K562 (cell line): ENCODE measurements around the gene INVS. TPM values are rescaled to one million over a fixed set of nuclear protein-coding genes. Genes with fewer than 3 reads are reported as not detected.

ENCODE experiments used
- C11orf30 ChIP-seq: fragments of 450-650 bp; IDR thresholded peaks from 2 replicates; pipeline ENCODE4 v1.6.1; 2016; ENCODE audit warnings: low read depth, mild to moderate bottlenecking
- CREB1 ChIP-seq, 2 experiments: sonication (generic) in 1 of 2; formaldehyde crosslinking in 1 of 2; IDR thresholded peaks; 2 replicates each; pipeline versions ENCODE4 v1.6.1 to v1.8.0; 2012 to 2022; ENCODE audit warnings: inconsistent platforms in 1 of 2, mild to moderate bottlenecking in 1 of 2, missing genetic modification reagents in 1 of 2, moderate library complexity in 1 of 2
- FOXM1 ChIP-seq, 2 experiments: fragments of 450-650 bp in 1 of 2; sonication (generic) in 1 of 2; formaldehyde crosslinking in 1 of 2; IDR thresholded peaks; 2 replicates each; pipeline versions ENCODE4 v1.6.1 to v1.9.0; 2017 to 2022; ENCODE audit warnings: low read depth in 2 of 2, mild to moderate bottlenecking in 2 of 2, missing genetic modification reagents in 1 of 2, moderate library complexity in 1 of 2
- FOXP4 ChIP-seq: sonication (generic); formaldehyde crosslinking; IDR thresholded peaks from 2 replicates; pipeline ENCODE4 v1.8.0; 2022; ENCODE audit warnings: mild to moderate bottlenecking, missing genetic modification reagents, borderline replicate concordance
- HOXB6 ChIP-seq: fragments of 250-450 bp; sonication (Bioruptor Pico); IDR thresholded peaks from 2 replicates; pipeline ENCODE4 v1.5.1; 2022; ENCODE audit warnings: mild to moderate bottlenecking, borderline replicate concordance
- LEF1 ChIP-seq: fragments of 450-650 bp; IDR thresholded peaks from 2 replicates; pipeline ENCODE4 v1.6.1; 2016; ENCODE audit warnings: mild to moderate bottlenecking
- MAFG ChIP-seq: fragments of 450-650 bp; conservative IDR thresholded peaks from 2 replicates; pipeline ENCODE4 v1.6.1; 2016; ENCODE audit warnings: missing genetic modification characterization, missing compliant biosample characterization
- PURB ChIP-seq: sonication (generic); formaldehyde crosslinking; IDR thresholded peaks from 2 replicates; pipeline ENCODE4 v1.9.0; 2021; ENCODE audit warnings: low read depth, mild to moderate bottlenecking, missing genetic modification reagents
- TCF7L2 ChIP-seq: fragments of 150-350 bp; IDR thresholded peaks from 2 replicates; pipeline ENCODE4 v1.6.1; 2016; ENCODE audit warnings: low read depth, mild to moderate bottlenecking, low read length, moderate library complexity
- ZBTB40 ChIP-seq, 2 experiments: fragments of 450-650 bp in 1 of 2; sonication (generic) in 1 of 2; formaldehyde crosslinking in 1 of 2; IDR thresholded peaks; 2 replicates each; pipeline versions ENCODE4 v1.7.1 to v1.9.0; 2016 to 2022; ENCODE audit warnings: inconsistent platforms in 1 of 2, mild to moderate bottlenecking in 1 of 2, missing genetic modification reagents in 1 of 2
- ZBTB43 ChIP-seq: sonication (generic); formaldehyde crosslinking; IDR thresholded peaks from 2 replicates; pipeline ENCODE4 v1.8.0; 2023; ENCODE audit warnings: mild to moderate bottlenecking, missing genetic modification reagents
- ZNF785 ChIP-seq: fragments of 250-450 bp; sonication (Bioruptor Pico); IDR thresholded peaks from 2 replicates; pipeline ENCODE4 v1.4.0; 2020; ENCODE audit warnings: mild to moderate bottlenecking
- polyA plus RNA-seq, 8 experiments: library from polyadenylated mRNA; depleted of rRNA in 4 of 8; stranded (reverse) in 5 of 8; unstranded in 3 of 8; fragments of >200 nt; fragmentation: Nextera tagmentation in 2 of 8; fragmentation: Illumina TruSeq in 1 of 8; extraction: Ambion mirVana in 2 of 8; extraction: Trizol in 1 of 8; gene quantifications; 2 replicates each; pipeline versions ENCODE4 v1.2.1 to v1.2.3, GENCODE V29; 2011 to 2014; ENCODE audit warnings: inconsistent platforms in 1 of 8, missing spikeins in 1 of 8
- total RNA-seq, 7 experiments: library from RNA; depleted of rRNA in 6 of 7; stranded (reverse); fragments of >200 nt in 6 of 7; fragmentation: Illumina TruSeq in 2 of 7; extraction: Trizol in 2 of 7; gene quantifications; 2 replicates each; pipeline versions ENCODE4 v1.2.1 to v1.2.3, GENCODE V29; 2011 to 2021; ENCODE audit warnings: low replicate concordance in 1 of 7

Gene INVS
- total and polyA plus RNA-seq, 9 of the 15 experiments (the other 6 are each of a cell fraction or from before 2014, with no cell fraction given), result 0.77 to 18.5 (median 10.0) TPM

- no peak for TF ChIP-seq FOXP4 (CRISPR knock-in tag)
- no peak for TF ChIP-seq ZNF785 (CRISPR knock-in tag)
- TF ChIP-seq CREB1 (IDR thresholded peaks at IDR 0.05), result no peak
- TF ChIP-seq CREB1 (CRISPR knock-in tag; IDR thresholded peaks at IDR 0.05), result no peak
- TF ChIP-seq ZBTB40 (IDR thresholded peaks at IDR 0.05), result 0 out of 2 replicates have a peak, but pooled peaks have one; percentile 12
- TF ChIP-seq ZBTB40 (CRISPR knock-in tag; IDR thresholded peaks at IDR 0.05), result no peak
- TF ChIP-seq PURB (CRISPR knock-in tag), result no peak
- no peak for TF ChIP-seq FOXM1 (IDR thresholded peaks at IDR 0.05; ENCODE audit: low read depth)
- no peak for TF ChIP-seq FOXM1 (CRISPR knock-in tag; IDR thresholded peaks at IDR 0.05; ENCODE audit: low read depth)
- peak; percentile 99 for TF ChIP-seq C11orf30
- TF ChIP-seq HOXB6 (CRISPR knock-in tag), result no peak
- TF ChIP-seq LEF1, result no peak
- TF ChIP-seq TCF7L2, result no peak
- no peak for TF ChIP-seq ZBTB43 (CRISPR knock-in tag)
- peak; percentile 98 for TF ChIP-seq MAFG
These were observed 2.6 kb upstream of the INVS start (continued) for GRCh38 chr9:100096378-100096916.
